A549 treated with AZD9567 at 1 μM for 4 hours (cell line): ENCODE data around the gene FADS6. TPM values are rescaled to one million over a fixed set of nuclear protein-coding genes. Genes with fewer than 3 reads are reported as not detected.

Experiments
- total RNA-seq: library from RNA; stranded (reverse); fragments of 200-300 nt; extraction: Qiagen RNA extraction; gene quantifications from 5 replicates; pipeline ENCODE4 v1.2.3, GENCODE V29; 2022; ENCODE audit not compliant: insufficient read depth

Gene FADS6, protein sequence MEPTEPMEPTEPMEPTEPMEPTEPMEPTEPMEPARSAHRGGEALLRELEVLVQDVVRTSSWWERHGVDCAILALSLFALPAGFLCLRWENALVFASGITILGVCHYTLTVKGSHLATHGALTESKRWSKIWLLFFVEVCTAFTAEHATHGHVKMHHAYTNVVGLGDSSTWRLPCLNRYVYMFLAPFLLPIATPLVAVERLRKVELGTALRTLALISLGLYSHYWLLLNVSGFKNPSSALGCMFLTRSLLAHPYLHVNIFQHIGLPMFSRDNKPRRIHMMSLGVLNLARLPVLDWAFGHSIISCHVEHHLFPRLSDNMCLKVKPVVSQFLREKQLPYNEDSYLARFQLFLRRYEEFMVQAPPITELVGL
- 0.03 to 0.15 TPM (median 0.06 TPM) in 3 of 5 replicates, not detected in the others for total RNA-seq

DNA sequence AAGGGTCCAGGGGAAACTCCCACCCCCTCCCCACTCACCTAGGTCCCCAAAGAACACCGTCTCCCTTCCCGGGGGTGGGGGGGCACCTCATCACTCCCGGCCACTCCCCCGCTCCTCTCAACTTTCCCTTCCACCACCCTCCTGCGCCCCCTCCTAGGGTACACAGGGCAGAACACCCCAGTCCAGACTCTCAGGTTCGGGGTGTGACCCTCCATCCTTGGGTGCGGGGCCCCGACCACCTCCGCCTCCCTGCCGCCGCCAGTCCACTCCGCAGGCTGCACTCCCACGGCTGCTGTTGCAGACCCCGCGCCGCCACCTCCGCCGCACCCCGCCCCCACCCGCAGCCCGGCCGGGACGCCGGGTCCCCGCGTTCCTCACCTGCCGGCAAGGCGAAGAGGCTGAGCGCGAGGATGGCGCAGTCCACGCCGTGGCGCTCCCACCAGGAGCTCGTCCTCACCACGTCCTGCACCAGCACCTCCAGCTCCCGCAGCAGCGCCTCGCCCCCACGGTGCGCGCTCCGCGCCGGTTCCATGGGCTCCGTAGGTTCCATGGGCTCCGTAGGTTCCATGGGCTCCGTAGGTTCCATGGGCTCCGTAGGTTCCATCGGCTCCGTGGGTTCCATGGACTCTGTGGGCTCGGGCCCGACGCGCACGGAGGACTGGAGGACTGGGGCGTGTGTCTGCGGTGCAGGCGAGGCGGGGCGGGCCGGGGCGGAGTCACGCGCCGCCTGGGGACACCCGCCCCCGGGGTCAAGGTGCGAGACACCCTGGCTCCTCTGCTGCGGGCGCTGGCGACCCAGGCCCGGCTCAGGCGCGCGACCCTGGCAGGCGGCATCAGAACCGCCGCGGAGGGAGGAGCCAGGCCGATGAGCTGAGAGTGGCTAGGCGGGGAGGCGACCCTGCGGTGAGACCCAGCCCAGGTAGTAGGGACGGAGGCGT is at the start of gene FADS6:
Gene FADS6 (minus strand): TSS at position 660 of the 938 bp plus-strand sequence. CDS start 38 bp downstream, at position 622.

GRCh38 chr17:74935585-74936469 is 42.4 kb upstream of the FADS6 start, which contains the start of gene OTOP3:
TSS of gene OTOP3 (plus strand) at chr17:74935898. CDS start at chr17:74935922, 24 bp downstream.

DNA sequence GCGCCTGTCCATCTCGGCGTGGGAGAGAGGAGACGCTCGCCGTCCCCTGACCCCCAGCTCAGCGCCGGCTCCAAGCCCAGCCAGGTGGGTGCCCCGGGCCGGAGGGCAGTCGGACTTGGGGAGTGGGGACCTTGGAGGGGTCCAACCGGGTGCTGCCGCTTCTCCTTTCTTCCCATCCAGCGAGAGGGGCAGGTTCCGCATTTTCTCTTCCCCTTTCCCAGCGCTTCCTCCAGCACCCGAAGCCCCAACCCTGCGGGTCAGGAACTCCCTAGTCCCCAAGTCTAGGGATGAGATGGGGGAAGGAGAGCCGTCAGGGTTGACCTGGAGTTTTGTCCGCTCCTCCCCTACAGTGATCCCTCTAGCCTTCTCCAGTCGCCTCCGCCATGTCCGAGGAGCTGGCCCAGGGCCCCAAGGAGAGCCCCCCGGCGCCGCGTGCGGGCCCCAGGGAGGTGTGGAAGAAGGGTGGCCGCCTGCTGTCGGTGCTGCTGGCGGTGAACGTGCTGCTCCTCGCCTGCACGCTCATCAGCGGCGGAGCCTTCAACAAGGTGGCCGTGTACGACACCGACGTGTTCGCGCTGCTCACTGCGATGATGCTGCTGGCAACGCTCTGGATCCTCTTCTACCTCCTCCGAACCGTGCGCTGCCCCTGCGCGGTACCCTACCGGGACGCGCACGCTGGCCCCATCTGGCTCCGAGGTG is 31.0 kb upstream of the FADS6 start, which contains the start of gene OTOP2:
Gene OTOP2 (plus strand): TSS at position 24 of the 699 bp plus-strand sequence. CDS start 360 bp downstream, at position 384.

DNA sequence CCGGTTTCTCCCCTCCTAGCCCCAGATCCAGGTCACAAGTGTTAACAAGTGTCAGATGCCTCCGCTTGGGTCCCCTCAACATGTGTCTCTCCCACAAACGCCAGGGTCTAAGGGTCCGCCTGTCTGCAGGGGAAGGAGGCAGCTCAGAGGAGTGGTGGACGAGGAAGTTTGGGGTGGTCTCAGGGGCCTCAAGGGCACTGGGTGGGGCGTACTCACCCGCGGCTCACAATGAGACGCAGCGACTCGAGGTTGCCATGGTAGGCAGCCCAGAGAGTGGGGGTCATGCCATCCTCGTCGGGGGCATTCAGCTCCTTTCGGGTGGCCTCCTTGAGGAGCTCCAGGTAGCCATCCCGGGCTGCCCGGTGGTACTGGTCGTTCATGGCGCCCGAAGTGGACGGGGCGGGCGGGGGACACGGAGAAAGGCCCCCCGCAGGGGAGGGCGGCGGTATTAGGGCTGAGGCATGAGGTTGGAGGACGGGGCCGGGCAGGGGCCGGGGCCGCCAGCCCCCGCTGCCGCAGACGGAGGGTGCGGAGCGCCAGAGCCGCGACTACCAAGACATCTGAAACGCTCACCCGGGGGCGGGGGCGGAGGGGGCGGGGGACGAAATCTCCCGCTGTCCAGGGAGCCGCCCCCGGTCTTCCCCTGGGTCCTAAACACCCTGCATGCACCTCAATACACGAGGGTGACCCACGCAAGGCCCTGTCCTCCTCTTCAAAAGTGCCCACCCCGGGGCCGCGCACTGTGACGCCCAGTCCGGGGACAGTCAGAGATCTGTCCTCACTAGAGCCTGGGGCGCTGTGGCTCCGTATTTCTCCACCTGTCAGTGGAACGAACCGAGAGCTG is 29.5 kb upstream of the FADS6 start, which contains the start of gene USH1G:
Gene USH1G (minus strand): TSS at position 562 of the 844 bp plus-strand sequence. CDS start 182 bp downstream, at position 380.

GRCh38 chr17:74872313-74873036 is 21.0 kb downstream of the FADS6 start, which contains the start of gene FDXR:
TSS of gene FDXR (minus strand) at chr17:74872994. CDS start at chr17:74872944, 50 bp downstream.

GRCh38 chr17:74859459-74860228 is 33.8 kb downstream of the FADS6 start, which contains the start of gene GRIN2C:
TSS of gene GRIN2C (minus strand) at chr17:74859885. CDS start at chr17:74855092, 4,793 bp downstream.

Other genes starting within 250 kb of the FADS6 start
- not detected in 5 replicates for gene CD300LF, start 180.7 kb downstream of the FADS6 start, total RNA-seq
- 0.79 to 1.5 TPM (median 1.1 TPM) in 4 of 5 replicates, not detected in the other for gene RAB37, start 156.4 kb downstream of the FADS6 start, total RNA-seq
- gene NHERF1, start 145.0 kb downstream of the FADS6 start, total RNA-seq, result 46.1 to 57.7 TPM (median 49.1 TPM) in 5 replicates
- 53.1 to 62.5 TPM (median 56.5 TPM) in 5 replicates for gene NAT9, start 117.3 kb downstream of the FADS6 start, total RNA-seq
- 0.16 to 0.53 TPM (median 0.23 TPM) in 4 of 5 replicates, not detected in the other for gene GRIN2C, start 33.7 kb downstream of the FADS6 start, total RNA-seq
- 49.1 to 79.5 TPM (median 65.5 TPM) in 5 replicates for gene FDXR, start 20.6 kb downstream of the FADS6 start, total RNA-seq
- 0.06 to 0.09 TPM (median 0.06 TPM) in 4 of 5 replicates, not detected in the other for gene USH1G, start 29.6 kb upstream of the FADS6 start, total RNA-seq
- gene OTOP2, start 30.6 kb upstream of the FADS6 start, total RNA-seq, result 0.03 to 0.08 TPM (median 0.06 TPM) in 4 of 5 replicates, not detected in the other
- not detected in 5 replicates for gene OTOP3, start 42.3 kb upstream of the FADS6 start, total RNA-seq
- gene HID1, start 79.1 kb upstream of the FADS6 start, total RNA-seq, result 11.9 to 17.0 TPM (median 12.3 TPM) in 5 replicates
- 68.1 to 71.3 TPM (median 68.8 TPM) in 5 replicates for gene CDR2L, start 94.0 kb upstream of the FADS6 start, total RNA-seq
- 63.6 to 85.7 TPM (median 80.7 TPM) in 5 replicates for gene MRPL58, start 119.0 kb upstream of the FADS6 start, total RNA-seq
- gene ATP5PD, start 153.3 kb upstream of the FADS6 start, total RNA-seq, result 490 to 552 TPM (median 514 TPM) in 5 replicates
- 30.8 to 35.2 TPM (median 31.4 TPM) in 5 replicates for gene KCTD2, start 153.6 kb upstream of the FADS6 start, total RNA-seq
- gene SLC16A5, start 194.3 kb upstream of the FADS6 start, total RNA-seq, result 21.2 to 29.7 TPM (median 29.1 TPM) in 5 replicates
- 16.3 to 18.8 TPM (median 16.8 TPM) in 5 replicates for gene ARMC7, start 216.3 kb upstream of the FADS6 start, total RNA-seq
- 61.9 to 137 TPM (median 123 TPM) in 5 replicates for gene NT5C, start 238.1 kb upstream of the FADS6 start, total RNA-seq